Mesothelial cell of epicardium (in vitro differentiated cells): ENCODE measurements around the gene PAPSS2. TPM values are rescaled to one million over a fixed set of nuclear protein-coding genes. Genes with fewer than 3 reads are reported as not detected.

Experiments
- DNase-seq, 2 experiments: peaks; one replicate each; pipeline ENCODE4 v3.0.0; 2021; ENCODE audit warnings: low spot score in 2 of 2; ENCODE audit not compliant: unreplicated experiment in 2 of 2
- H3K27ac Mint-ChIP-seq: 2 replicates; pipeline ENCODE4 v1.8.0; 2021; ENCODE audit warnings: mixed read lengths
- H3K27me3 Mint-ChIP-seq: 2 replicates; pipeline ENCODE4 v1.8.0; 2021; ENCODE audit warnings: low read depth, mixed read lengths
- H3K36me3 Mint-ChIP-seq: 2 replicates; pipeline ENCODE4 v1.8.0; 2021; ENCODE audit warnings: mixed read lengths
- H3K4me1 Mint-ChIP-seq: 2 replicates; pipeline ENCODE4 v1.8.0; 2021; ENCODE audit warnings: mixed read lengths
- H3K4me3 Mint-ChIP-seq: 2 replicates; pipeline ENCODE4 v1.8.0; 2021; ENCODE audit warnings: mild to moderate bottlenecking, moderate library complexity, mixed read lengths
- H3K9me3 Mint-ChIP-seq: 2 replicates; pipeline ENCODE4 v1.8.0; 2021; ENCODE audit warnings: mixed read lengths
- CTCF ChIP-seq: fragments of 200-600 bp; sonication (generic); IDR thresholded peaks from one replicate; pipeline ENCODE4 v1.5.0; 2021; ENCODE audit warnings: antibody characterized with exemption; ENCODE audit not compliant: unreplicated experiment
- total RNA-seq: library from RNA; stranded (reverse); gene quantifications from 3 replicates; pipeline ENCODE4 v1.2.1, GENCODE V29; 2021

PAPSS2 gene
- total RNA-seq, 1 donor from 2014 or later = 13.7 TPM

DNA sequence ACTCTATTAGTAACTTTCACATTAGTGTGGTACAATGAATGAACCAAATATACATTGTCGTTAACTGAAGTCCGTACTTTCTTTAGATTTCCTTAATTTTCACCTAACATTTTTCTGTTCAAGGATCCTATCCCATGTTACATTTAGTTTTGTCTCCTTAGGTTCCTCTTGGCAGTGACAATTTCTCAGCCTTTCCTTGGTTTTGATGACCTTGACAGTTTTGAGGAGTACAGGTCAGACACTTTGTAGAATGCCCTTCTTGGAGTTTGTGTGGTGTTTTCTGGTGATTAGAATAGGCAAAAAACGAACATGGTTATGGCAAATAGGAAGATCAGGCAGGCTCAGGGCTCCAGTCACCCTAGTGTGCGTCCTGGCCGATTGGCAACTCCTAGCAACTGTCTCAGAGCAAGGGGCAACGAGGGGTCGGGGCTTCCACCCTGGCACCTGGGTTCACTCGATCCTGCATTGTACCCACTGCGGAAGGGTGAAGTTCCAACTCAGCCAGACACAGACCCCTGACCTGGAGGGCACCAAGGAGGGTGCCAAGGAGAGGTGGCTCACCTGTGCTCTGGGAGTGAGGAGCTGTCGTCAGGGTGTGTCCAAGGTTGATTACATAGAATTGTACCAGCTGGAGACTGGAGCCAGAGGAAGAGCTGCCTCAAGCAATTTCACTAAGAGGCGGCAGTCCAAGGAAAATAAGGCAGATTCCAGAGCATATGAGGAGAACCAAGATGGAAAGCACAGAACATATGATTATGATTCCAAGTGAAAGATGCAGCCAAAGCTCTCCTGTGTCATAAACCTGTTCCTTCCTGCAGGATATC, 37.5 kb downstream of the PAPSS2 start:
- H3K4me1 Mint-ChIP-seq = peaks cover 5% of the 10 kb centered on the region
- H3K9me3 Mint-ChIP-seq = no peaks in the 10 kb centered on the region
- H3K27me3 Mint-ChIP-seq = peaks cover 19% of the 10 kb centered on the region
- H3K27ac Mint-ChIP-seq = no peak overlapping the region
- no peak for DNase-seq
- no peak overlapping the region for H3K4me3 Mint-ChIP-seq
- TF ChIP-seq CTCF = no peak
- H3K36me3 Mint-ChIP-seq = no peaks in the 10 kb centered on the region

DNA sequence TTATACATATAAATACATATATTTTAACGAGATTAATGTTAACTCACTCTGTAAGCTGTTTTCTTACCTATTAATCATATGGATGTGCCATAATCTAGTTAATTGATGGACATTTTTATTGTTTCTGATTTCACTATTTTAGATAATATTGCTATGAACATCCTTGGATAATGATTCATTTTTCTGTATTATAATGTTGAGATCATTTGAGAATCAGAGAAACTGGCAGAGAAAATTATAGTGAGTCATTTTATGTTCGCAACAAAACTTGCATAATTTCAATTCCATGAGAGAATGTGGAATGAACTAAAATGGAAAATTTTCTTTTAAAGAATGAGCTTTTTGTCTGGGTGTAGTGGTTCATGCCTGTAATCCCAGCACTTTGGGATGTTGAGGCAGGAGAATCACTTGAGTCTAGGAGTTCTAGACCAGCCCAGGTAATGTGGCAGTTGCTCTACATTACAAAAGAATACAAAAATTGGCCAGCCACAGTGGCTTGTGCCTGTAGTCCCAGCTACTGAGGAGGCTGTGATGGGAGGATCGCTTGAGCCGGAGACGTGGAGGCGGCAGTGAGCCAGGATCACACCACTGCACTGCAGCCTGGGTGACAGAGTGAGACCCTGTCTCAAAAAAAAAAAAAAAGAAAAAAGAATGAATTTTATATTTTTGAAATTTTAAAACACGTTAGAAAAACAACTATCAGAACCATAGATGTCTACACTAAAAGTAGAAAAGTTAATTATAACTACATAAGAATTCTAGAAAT, 40.5 kb downstream of the PAPSS2 start:
- no peaks in the 10 kb centered on the region for H3K9me3 Mint-ChIP-seq
- H3K27ac Mint-ChIP-seq = no peak overlapping the region
- no peak overlapping the region for H3K4me3 Mint-ChIP-seq
- H3K36me3 Mint-ChIP-seq = no peaks in the 10 kb centered on the region
- peaks cover 18% of the 10 kb centered on the region for H3K27me3 Mint-ChIP-seq
- H3K4me1 Mint-ChIP-seq = peaks cover 9% of the 10 kb centered on the region
- DNase-seq = no peak
- TF ChIP-seq CTCF = no peak

DNA sequence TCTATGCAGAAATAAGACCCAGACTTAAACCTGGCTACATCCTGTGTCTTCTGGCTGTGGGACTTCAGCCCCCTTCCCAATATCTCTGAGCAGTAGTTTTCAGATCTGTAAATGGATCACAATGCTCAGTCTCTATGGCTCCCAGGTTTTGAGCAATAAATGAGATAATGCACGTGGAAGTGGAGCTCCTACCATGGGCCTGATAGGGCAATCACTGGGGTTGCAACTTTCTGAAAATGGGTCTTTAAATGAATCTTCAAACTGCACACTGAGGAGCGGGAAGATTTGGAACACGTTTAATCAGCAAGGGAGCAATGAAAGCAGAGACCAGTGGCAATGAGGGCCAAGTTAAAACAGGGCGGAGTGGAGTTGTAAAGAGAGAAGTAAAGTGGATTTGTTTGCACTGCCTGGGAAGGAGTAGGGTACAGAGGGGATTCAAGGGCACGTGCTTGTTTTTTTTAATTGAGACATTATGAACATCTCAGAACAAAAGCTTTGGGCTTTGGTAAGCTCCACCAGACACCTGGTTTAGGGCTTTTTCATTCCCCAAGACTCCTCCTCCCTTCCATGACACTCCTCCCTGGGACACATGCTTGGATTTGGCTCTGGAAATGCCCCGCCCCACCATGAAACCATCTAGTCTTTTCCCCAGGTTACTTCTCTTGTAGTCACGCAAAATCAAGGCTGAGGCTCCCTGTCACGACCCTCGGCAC, 42.7 kb downstream of the PAPSS2 start:
- H3K36me3 Mint-ChIP-seq = no peaks in the 10 kb centered on the region
- H3K27me3 Mint-ChIP-seq = peaks cover 6% of the 10 kb centered on the region
- H3K9me3 Mint-ChIP-seq = no peaks in the 10 kb centered on the region
- no peak overlapping the region for H3K4me3 Mint-ChIP-seq
- peaks cover 12% of the 10 kb centered on the region for H3K4me1 Mint-ChIP-seq
- TF ChIP-seq CTCF = no peak
- DNase-seq = no peak
- H3K27ac Mint-ChIP-seq = no peak overlapping the region

DNA sequence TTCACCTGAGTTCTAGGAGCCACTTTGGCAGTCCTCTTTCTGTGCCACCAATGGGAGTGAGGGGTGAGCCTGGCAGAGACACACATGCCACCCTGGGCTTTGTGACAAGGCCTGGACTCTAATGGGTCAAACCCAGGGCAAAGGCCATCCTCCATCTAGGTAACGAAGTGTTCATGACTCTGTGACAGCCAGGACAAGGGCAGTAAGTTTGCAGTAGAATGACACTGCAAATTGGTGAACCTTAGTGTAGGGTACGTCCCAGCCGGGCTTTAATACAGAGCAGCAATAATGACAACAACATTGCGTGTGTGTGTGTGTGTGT, 43.3 kb downstream of the PAPSS2 start:
- Mint-ChIP-seq H3K9me3 (no peaks in the 10 kb centered on the region), H3K27ac (no peak overlapping the region), H3K36me3 (no peaks in the 10 kb centered on the region), H3K4me1 (peaks cover 12% of the 10 kb centered on the region), H3K27me3 (peaks cover 5% of the 10 kb centered on the region), H3K4me3 (no peak overlapping the region)
- TF ChIP-seq CTCF = no peak
- DNase-seq = no peak

DNA sequence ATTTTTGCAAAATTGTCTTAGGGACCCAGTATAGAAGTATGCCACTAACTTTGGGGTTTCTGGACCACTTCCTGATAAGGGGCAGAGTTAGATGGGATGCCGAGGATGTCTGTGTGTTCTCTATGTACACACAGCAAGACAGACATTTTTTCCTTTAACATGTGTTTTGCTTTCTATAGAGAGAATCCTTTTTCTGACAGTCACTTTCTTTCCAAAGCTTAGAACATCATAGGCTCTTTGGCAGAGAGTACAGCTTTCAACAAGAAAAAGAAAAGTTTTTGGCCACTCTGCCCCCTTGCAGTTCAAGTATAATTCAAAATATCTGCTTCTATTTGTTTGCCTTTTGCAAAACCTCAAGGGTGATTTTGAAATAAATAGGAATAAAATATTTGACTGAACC, 44.1 kb downstream of the PAPSS2 start:
- DNase-seq = no peak
- no peaks in the 10 kb centered on the region for H3K27me3 Mint-ChIP-seq
- TF ChIP-seq CTCF = no peak
- no peak overlapping the region for H3K4me3 Mint-ChIP-seq
- H3K4me1 Mint-ChIP-seq = peaks cover 12% of the 10 kb centered on the region
- no peaks in the 10 kb centered on the region for H3K9me3 Mint-ChIP-seq
- H3K36me3 Mint-ChIP-seq = no peaks in the 10 kb centered on the region
- H3K27ac Mint-ChIP-seq = no peak overlapping the region
